Measurements from ENCODE around the gene ERBIN. TPM values are rescaled to one million over a fixed set of nuclear protein-coding genes. Genes with fewer than 3 reads are reported as not detected.

The ERBIN gene
- total and polyA plus RNA-seq, 2 of the 8 experiments (the other 6 are each of a cell fraction or from before 2014, with no cell fraction given) = 7.7 to 33.2 TPM

DNA sequence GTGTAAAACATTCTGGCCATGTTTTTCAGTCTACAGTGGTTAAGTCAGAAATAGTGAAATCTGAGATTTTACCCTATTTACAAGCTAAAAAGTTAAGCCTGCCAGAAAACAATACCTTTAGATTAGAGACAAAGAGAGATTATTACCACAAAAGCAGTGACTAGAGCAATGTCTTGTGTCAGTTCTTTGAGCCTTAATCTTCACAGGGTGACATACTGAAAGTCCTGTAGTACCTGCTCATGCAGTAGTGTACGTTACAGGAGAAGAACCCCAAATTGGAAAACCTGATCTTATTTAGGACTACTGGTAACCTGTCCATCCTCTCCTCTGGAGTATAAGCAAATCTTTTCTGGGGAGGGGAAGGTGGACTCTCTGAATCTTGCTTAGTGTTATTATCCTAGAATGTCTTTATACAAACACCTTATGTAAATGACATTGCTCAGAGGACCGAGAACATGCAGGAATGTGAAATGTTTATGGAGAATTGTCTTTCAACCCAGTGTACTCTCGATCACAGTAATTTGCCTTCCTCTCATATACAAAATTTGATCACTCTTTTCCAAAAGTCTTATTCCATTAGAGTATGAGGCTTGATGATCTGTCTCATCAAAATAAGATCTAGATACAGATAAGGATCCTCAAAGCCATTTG is 55.7 kb downstream of the ERBIN start:
- H2BK12ac ChIP-seq (ENCODE audit: low read depth, low read length) = no peak overlapping the region; the same call in 1 of the 2 replicates
- no peak overlapping the region for H4K5ac ChIP-seq (ENCODE audit: insufficient read length, low read depth, low read length)
- POLR2A ChIA-PET (ENCODE audit: partially characterized antibody) = no interaction called here
- H3K27ac ChIP-seq (ENCODE audit: low read depth, low read length) = no peak overlapping the region
- no peaks in the 10 kb centered on the region for H3K27me3 ChIP-seq (replicated peaks in 1 of 4; ENCODE audit: control insufficient read depth in 3 of 4, extremely low read depth in 1 of 4, insufficient read depth in 3 of 4, low read length in 3 of 4)
- H2BK20ac ChIP-seq (ENCODE audit: low read length) = no peak overlapping the region
- no peak overlapping the region for H4K91ac ChIP-seq (replicated peaks; ENCODE audit: insufficient read length, low read length)
- no peak overlapping the region for H3K56ac ChIP-seq (replicated peaks; ENCODE audit: insufficient read length, low read depth, low read length)
- no peak overlapping the region for H3K4me3 ChIP-seq (ENCODE audit: extremely low read depth in 1 of 4, insufficient read depth in 2 of 4, low read depth in 3 of 4, low read length in 4 of 4)
- no peak overlapping the region for H4K8ac ChIP-seq (ENCODE audit: extremely low read depth, insufficient read depth, low read length)
- H2BK15ac ChIP-seq (ENCODE audit: low read length) = no peak overlapping the region
- H3K4ac ChIP-seq (replicated peaks; ENCODE audit: insufficient read length, low read depth, low read length) = no peak overlapping the region
- FAIRE-seq = no peak
- no peaks in the 10 kb centered on the region for H3K23me2 ChIP-seq (ENCODE audit: low read depth, low read length)
- CTCF ChIA-PET (ENCODE audit: partially characterized antibody) = no interaction called here
- H3K36me3 ChIP-seq (ENCODE audit: control insufficient read depth in 2 of 4, insufficient read depth in 4 of 4, low read length in 3 of 4) = peaks cover 0 to 8% (median 0%) of the 10 kb centered on the region in 4 experiments; a peak in 3 of 8 replicates
- DNase-seq (ENCODE audit: low read depth in 1 of 2, low spot score in 2 of 2) = no peak
- peaks cover 7 to 9% of the 10 kb centered on the region in 2 experiments for H4K20me1 ChIP-seq (replicated peaks in 1 of 2; ENCODE audit: control insufficient read depth in 1 of 2, insufficient read depth in 2 of 2, low read length in 2 of 2)
- peaks cover 5% of the 10 kb centered on the region for H3K79me1 ChIP-seq (ENCODE audit: low read depth, low read length)
- no peak overlapping the region for H2BK5ac ChIP-seq (ENCODE audit: low read depth, low read length)
- H3K23ac ChIP-seq (ENCODE audit: insufficient read length) = no peak overlapping the region
- no peak overlapping the region for H3K18ac ChIP-seq (ENCODE audit: extremely low read depth, low read length)
- H2AFZ ChIP-seq (ENCODE audit: low read length) = no peak overlapping the region
- no peak overlapping the region for H2BK120ac ChIP-seq (replicated peaks; ENCODE audit: low read depth, low read length)
- peaks cover 0 to 87% of the 10 kb centered on the region in 2 experiments; a peak in 3 of 4 replicates for H3K79me2 ChIP-seq (ENCODE audit: control insufficient read depth in 1 of 2, insufficient read depth in 2 of 2, low read length in 2 of 2)
- peaks cover 3 to 9% of the 10 kb centered on the region in 2 experiments; a peak in 3 of 4 replicates for H3K9me3 ChIP-seq (ENCODE audit: insufficient read depth in 2 of 2, low read depth in 1 of 2, low read length in 1 of 2)
- no peak overlapping the region for H2AK5ac ChIP-seq (ENCODE audit: low read depth, low read length)
- no peak overlapping the region for H3K9ac ChIP-seq (replicated peaks in 1 of 4; ENCODE audit: extremely low read depth in 1 of 4, low read depth in 3 of 4, low read length in 3 of 4)
- no peak overlapping the region for H3K14ac ChIP-seq (ENCODE audit: insufficient read length)
- H3K4me2 ChIP-seq (ENCODE audit: insufficient read depth in 1 of 2, low read depth in 2 of 2, low read length in 2 of 2) = peak overlapping the region; percentile 10 to 36; a peak in 3 of 4 replicates
- WGBS, 2 experiments (ENCODE audit: extremely low coverage in 1 of 2, insufficient coverage in 1 of 2, insufficient read length in 1 of 2, insufficient replicate concordance in 2 of 2, low coverage in 1 of 2, low lambda C conversion rate in 2 of 2, missing lambda C conversion rate in 1 of 2) = 77% methylated on average over 3 of the region's 3 CpGs; no CpG with 5 or more reads in 1 of the 2 experiments
- peaks cover 3 to 22% (median 7%) of the 10 kb centered on the region in 4 experiments; a peak in 6 of 7 replicates for H3K4me1 ChIP-seq (replicated peaks in 1 of 4; ENCODE audit: control insufficient read depth in 3 of 4, insufficient read depth in 4 of 4, low read length in 3 of 4)
